ENCODE measurements around the gene FAM234A.
"Not testable (repeated sequence)": the region's sequence is repeated elsewhere in the genome, so short reads cannot be mapped to it uniquely, and the experiment has no call there.

Gene FAM234A

GRCh38 chr16:230949-231348, 3.7 kb upstream of the FAM234A start:
- no peak for DNase-seq

DNA sequence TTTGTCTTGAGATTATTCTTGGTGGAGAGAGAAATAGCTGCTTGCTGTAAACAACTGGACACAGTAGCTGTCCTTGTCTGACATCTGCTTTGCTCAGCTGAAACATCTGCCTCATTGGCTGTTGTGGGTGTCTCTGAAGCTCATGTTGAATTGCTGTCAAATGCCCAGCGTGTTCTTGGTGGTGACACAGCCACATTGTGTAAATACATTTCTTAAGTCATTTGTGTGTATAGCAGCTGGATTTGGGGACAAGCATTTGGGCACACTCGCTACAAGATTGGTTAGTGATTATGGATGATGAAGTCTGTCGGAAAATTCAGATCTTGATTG, 5.3 kb downstream of the FAM234A start:
- no peak for DNase-seq

GRCh38 chr16:240559-240958, 5.9 kb downstream of the FAM234A start:
- DNase-seq: no peak

DNA sequence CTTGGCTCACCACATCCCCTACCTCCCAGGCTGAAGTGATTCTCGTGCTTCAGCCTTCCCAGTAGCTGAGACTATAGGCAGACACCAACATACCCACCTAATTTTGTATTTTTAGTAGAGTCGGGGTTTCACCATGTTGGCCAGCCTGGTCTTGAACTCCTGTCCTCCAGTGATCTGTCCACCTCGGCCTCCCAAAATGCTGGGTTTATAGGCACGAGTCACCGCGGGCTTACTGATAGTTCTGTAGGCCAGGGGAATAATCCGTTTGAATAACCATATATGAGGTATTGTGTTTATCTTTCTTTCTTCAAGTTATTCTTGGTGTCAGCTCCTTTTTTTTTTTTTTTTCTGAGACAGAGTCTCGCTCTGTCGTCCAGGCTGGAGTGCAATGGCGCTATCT, 7.7 kb downstream of the FAM234A start:
- no peak for DNase-seq

DNA sequence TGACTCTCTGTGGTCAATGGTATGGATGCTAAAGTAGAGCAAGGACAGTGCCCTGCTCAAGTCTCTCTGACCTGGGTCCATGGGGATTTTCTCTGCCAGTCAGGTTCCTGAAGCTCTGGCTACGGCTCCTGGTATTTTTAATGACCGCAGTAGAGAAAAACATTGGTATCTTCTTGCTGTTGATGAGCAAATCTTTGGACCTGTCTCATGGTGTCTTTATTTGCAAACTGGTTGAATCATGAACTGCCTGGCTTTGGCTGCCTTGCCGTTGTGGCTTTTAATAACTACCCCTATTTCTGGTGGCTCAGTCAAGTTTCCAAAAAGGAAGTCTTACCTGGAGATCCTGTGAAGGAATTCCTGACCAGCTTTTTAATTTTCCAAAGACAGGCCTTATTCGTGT, 8.7 kb downstream of the FAM234A start:
- DNase-seq: no peak

GRCh38 chr16:245105-245504, 10.5 kb downstream of the FAM234A start:
- no peak for DNase-seq

DNA sequence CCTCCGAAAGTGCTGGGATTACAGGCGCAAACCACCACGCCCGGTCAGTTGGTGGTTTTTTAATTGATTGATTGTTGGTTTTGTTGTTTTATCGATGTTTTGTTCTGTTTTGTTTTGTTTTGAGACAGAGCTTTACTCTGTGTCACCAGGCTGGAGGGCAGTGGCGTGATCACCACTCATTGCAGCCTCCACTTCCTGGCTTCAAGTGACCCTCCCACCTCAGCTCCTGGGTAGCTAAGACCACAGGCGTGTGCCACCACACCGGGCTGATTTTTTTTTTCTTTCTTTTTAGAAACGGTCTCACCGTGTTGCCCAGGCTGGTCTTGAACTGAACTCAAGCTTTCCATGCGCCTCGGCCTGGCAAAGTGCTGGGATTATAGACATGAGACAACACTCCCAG, 12.4 kb downstream of the FAM234A start:
- no peak for DNase-seq

GRCh38 chr16:249431-249830, 14.8 kb downstream of the FAM234A start:
- no peak for DNase-seq

DNA sequence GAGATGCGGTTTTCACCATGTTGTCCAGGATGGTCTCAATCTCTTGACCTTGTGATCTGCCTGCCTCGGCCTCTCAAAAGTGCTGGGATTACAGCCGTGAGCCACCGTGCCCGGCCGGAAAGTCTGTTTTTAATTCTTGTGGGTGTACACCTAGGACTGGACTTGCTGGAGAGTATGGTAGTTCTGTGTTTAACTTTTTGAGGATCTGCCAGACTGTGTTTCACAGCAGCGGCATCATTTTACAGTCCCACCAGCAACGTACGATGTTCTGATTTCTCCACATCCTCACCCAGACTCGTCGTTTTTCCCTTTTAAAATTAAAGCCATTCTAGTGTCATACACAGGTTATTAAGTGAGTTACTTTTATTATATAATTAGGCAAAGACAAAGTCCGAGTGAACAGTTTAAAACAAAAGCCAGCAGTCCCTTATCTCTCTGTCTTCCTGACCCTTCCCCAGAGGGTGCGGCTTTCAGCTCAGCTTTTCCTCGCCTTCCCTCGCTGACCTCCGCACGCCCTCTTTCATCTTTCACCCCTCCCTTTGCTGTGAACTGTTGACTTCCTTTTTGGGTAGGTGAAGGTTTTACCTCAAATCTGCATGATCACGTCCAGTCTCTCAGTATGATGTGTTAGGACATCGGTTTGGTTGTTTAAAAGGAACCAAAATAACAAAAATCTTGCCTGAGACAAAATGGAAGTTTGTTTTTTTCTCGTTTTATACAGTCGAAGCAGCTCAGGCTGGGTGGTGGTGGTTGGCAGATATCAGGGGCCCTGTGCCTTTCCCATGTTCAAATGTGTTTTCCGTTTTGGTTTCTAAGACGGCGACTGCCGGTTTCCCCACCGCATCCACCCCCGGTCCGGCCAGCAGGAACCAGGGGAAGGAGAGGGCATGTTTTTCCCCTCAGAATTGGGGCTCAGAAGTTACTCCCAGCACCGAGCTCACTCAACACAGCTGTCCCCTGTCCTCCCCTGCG, 18.0 kb downstream of the FAM234A start:
- peak; percentile 38 for DNase-seq

DNA sequence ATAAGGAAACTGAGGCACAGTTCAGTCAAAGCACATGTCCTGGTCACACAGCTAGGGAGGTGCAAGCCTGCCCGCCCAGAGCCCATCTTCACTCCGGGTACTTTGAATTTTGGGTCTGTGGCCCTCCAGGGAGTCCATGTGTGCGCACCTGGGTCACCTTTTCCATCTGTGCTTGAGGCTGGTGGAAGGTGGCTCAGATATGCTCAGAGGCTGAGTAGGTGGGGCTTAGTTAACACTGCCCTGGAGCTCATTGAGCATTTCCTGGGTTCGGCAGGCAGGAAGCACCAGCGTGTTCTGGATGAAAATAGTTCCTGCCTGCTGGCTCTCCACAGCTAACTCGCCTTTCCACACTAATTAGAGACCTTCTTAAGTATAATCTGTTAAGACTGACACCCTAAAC, 19.2 kb downstream of the FAM234A start:
- no peak for DNase-seq

DNA sequence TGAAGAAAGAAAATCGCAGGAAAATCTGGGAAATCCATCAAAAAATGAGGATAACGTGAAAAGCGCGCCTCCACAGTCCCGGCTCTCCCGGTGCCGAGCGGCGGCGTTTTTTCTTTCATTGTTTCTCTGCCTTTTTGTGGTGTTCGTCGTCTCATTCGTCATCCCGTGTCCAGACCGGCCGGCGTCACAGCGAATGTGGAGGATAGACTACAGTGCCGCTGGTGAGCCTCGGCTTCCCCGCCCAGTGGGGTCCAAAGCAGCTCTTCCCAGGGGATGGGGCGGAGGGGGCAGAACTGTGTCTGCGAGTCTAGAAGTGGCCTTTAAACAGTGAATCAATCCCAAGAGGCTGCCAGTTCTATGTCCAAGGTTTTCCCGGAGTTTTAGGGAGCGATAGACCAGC, 19.8 kb downstream of the FAM234A start:
- no peak for DNase-seq

- no peak for DNase-seq
These were observed 20.6 kb downstream of the FAM234A start for GRCh38 chr16:255183-255582.

GRCh38 chr16:258091-258490, 23.5 kb downstream of the FAM234A start:
- not testable (repeated sequence) for DNase-seq

GRCh38 chr16:259226-259625, 24.6 kb downstream of the FAM234A start:
- DNase-seq: no peak

- DNase-seq: no peak
These were observed 25.2 kb downstream of the FAM234A start for GRCh38 chr16:259814-260253.

DNA sequence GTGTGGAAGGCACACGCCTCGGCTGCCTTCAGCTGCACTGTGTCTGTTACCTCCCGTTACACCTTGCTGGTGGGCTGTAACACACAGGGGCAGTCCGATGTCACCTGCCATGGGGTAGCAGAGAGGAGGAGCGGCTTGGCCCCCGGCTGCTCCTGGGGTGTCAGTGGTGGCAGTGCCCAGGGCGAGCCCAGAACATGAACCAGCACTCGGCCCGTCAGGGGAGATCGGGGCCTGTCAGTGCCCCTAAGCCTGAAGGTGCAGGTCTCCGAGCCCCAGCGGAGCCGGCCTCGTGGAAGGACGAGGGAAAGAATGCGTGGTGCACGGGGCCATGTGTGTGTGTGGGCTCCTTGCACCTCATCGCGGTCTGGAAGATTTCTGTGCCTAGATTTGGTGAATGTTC, 25.7 kb downstream of the FAM234A start:
- DNase-seq: no peak

DNA sequence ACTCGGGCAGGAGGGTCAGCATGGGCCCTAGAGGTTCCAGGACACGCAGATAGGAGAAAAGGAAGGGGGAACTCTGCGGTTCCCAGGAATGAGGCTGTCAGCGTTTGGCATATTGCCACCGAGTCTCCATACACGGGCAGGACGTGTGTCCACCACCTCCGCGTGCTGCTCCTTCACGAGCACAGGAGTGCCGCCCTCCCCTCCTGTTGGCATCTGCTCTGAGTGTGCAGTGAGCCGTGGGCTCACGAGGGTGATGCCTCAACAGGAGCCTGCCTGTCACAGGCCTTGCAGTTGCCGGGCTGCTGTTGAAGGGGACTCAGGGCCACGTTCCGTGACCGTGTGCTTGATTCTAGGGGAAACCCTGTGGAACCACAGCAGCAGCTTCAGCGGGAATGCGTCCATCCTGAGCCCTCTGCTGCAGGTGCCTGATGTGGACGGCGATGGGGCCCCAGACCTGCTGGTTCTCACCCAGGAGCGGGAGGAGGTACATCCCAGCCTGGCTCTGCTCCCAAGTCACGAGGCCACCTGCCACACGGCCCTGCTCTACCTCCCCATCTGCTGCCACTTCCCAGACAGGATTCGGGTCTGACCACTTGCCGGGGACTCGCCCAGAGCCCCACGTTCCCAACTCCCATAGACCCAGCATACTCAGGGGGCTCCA, 26.5 kb downstream of the FAM234A start:
- no peak for DNase-seq

GRCh38 chr16:262121-262745, 27.6 kb downstream of the FAM234A start:
- no peak for DNase-seq

GRCh38 chr16:263182-263774, 28.7 kb downstream of the FAM234A start:
- no peak for DNase-seq

GRCh38 chr16:263944-264343, 29.3 kb downstream of the FAM234A start:
- DNase-seq: no peak

DNA sequence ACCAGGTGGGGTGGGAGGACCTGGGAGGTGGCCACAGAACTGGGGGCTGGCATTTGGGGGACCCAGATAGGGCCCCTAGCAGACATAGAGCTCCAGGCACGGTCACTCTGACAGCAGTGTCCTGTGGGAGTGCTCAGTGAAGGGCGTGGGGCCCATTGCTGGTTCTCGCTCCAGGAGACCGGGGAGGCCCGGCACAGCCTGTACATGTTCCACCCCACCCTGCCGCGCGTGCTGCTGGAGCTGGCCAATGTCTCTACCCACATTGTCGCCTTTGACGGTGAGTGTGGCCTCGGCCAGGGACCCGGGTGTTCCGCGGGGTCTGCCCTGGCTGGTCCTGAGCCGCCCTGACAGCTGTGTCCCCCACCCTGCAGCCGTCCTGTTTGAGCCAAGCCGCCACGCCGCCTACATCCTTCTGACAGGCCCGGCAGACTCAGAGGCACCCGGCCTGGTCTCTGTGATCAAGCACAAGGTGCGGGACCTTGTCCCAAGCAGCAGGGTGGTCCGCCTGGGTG, 29.9 kb downstream of the FAM234A start:
- DNase-seq: no peak

GRCh38 chr16:265002-265529, 30.4 kb downstream of the FAM234A start:
- no peak for DNase-seq

GRCh38 chr16:265711-266110, 31.1 kb downstream of the FAM234A start:
- DNase-seq: peak; percentile 32

Measured in activated CD4-positive, alpha-beta T cell treated with anti-CD3 and anti-CD28 coated beads for 48 hours (primary cell).